GM18909 (cell line): ENCODE results near the gene PTPN12.
"Not testable (repeated sequence)": the region's sequence is repeated elsewhere in the genome, so short reads cannot be mapped to it uniquely, and the experiment has no call there.

Experiments used
- ATAC-seq: cut with Tn5 transposase; IDR thresholded peaks from one replicate; pipeline ENCODE4 v1.9.1; 2021; ENCODE audit warnings: mild to moderate bottlenecking; ENCODE audit not compliant: unreplicated experiment, poor library complexity

The PTPN12 gene

GRCh38 chr7:77537778-77538280 is 734 bp downstream of the PTPN12 start:
- ATAC-seq, result peak; percentile 18

DNA sequence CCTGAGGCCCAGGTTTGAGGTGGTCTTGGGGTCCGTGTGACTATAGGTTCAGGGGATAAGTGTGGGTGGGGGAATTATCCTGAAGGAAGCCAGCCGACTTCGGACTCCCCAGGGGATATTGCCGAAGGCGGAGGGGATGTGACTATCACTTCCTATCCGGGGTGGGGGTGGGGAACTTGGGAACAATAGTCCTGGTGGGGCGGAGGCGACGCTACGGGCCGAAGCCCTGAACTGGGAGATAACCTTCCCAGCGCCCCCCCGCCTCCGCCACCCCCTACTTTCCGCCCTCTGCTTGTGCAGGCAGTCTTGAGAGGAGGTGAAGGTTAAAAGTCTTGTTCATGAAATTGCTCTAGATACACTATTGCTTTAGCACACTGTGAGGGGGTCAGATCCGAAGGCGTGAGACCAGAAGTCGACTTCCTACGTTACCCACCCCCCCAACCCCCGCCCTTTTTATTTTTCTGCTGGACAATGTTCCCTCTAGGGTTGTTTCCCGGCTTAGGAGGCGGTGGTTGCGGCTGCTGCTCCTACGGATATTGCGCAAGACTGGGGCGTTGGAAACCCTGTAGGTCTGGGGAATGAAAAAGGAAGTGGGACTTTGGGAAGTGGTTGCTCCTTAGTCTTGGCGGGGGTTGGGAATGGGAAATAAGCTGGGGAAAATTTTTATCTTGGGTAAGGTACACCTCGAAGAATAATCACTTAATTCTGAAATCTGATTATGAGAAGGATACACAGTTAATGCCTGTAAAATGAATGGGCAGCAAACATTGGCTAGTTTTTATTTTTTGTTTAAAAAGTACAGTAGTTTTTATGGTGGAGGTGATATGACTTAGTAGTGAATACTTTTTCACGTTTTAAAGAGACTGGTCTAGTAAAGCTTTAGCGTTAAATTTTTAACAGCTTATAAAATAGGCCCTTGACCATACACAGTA is 1.5 kb downstream of the PTPN12 start:
- no peak for ATAC-seq

- ATAC-seq, result no peak
Observed at GRCh38 chr7:77540402-77540822, 3.3 kb downstream of the PTPN12 start.

GRCh38 chr7:77540993-77541392 is 3.9 kb downstream of the PTPN12 start:
- not testable (repeated sequence) for ATAC-seq

DNA sequence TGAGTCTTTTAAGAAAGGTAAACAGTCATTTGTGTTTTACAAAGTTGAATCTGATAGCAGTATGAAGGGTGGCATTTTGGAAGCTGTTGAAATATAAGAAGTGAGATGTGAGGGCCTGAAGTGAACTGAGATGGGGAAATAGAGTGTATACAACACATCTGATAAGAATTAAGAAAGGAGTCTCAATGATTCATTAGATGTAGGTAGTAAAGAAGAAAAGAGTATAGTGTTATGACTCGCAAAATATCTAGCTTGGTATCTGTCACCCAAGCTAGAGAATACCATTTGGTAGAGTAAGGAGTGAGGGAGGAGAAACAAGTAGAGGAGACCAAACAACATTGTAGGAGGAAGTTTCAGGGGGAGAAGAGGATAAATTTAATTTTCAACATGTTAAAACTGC is 5.3 kb downstream of the PTPN12 start:
- ATAC-seq, result no peak

DNA sequence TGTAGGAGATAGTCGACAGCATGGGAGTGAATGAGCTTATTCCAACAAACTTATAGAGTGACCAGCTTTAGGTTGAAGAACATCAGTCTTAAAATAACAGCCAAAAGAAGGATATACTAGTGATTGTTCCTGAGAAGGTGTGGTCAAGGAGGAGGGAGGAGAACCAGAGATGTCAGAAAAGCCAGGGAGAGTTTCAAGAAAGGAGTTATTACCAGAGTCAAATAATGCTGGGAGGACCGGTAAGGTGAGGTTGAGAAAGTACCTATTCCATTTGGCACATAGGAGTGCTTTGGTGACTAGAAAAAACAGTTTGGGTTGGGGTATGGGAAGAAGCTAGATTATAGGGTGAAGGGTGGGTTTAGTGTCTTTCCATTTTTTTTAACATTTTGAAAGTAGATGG is 5.8 kb downstream of the PTPN12 start:
- ATAC-seq, result no peak

- no peak for ATAC-seq
Observed at GRCh38 chr7:77543910-77544309, 6.8 kb downstream of the PTPN12 start.

GRCh38 chr7:77544518-77544917 is 7.4 kb downstream of the PTPN12 start:
- ATAC-seq, result no peak

DNA sequence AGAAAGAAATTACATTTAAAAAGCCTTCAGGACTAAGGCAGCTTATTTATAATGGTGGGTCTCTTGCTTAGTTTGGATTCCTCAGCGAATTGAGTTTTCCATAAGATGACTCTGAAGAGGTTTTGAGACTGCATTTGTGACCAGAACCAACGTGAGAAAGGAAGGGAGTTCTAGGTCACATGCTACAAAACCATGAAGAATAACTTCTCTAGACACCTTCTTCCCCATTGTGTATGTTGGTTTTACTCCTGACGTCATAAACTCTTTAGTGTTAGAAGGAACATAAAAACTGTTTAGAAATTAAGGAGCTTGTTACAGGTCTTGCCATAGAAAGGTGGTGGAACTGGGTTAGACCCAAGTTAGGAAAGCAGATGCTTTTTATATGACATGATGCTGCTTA is 11.1 kb downstream of the PTPN12 start:
- ATAC-seq, result no peak

- ATAC-seq, result no peak
Observed at GRCh38 chr7:77549106-77549870, 12.2 kb downstream of the PTPN12 start.

- no peak for ATAC-seq
Observed at GRCh38 chr7:77550586-77550985, 13.5 kb downstream of the PTPN12 start.

DNA sequence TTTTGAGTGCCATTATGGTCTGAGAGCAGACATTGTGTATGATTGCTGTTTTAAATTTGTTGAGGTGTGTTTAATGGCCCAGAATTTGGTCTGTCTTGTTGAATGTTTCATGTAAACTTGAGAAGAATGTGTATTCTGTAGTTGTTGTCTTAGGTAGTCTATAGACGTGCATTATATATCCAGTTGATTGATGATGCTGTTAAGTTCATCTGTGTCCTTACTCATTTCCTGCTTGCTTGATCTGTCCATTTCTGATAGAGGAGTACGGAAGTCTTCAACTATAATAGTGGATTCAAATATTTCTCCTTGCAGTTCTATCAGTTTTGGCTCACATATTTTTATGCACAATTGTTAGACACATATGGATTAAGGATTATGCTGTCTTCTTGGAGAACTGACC is 16.0 kb downstream of the PTPN12 start:
- ATAC-seq, result no peak

- ATAC-seq, result no peak
Observed at GRCh38 chr7:77558284-77558967, 21.3 kb downstream of the PTPN12 start.

- peak; percentile 93 for ATAC-seq
Observed at GRCh38 chr7:77561352-77561751, 24.3 kb downstream of the PTPN12 start.

- ATAC-seq, result no peak
Observed at GRCh38 chr7:77563275-77563674, 26.2 kb downstream of the PTPN12 start.

- ATAC-seq, result no peak
Observed at GRCh38 chr7:77565917-77566316, 28.8 kb downstream of the PTPN12 start.

DNA sequence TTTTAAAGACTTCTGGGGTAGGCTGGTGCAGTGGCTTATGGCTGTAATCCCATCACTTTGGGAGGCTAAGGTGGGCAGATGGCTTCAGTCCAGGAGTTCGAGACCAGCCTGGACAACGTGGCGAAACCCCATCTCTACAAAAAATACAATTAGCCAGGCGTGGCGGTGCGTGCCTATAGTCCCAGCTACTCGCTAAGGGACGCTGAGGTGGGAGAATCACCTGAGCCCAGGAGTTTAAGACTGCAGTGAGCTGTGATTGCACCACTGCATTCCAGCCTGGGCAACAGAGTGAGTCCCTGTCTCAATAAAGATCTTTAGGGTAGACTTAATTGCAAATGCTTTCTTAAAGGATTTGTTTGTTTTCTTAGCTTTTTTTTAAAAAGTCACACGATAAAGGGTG is 29.3 kb downstream of the PTPN12 start:
- no peak for ATAC-seq

DNA sequence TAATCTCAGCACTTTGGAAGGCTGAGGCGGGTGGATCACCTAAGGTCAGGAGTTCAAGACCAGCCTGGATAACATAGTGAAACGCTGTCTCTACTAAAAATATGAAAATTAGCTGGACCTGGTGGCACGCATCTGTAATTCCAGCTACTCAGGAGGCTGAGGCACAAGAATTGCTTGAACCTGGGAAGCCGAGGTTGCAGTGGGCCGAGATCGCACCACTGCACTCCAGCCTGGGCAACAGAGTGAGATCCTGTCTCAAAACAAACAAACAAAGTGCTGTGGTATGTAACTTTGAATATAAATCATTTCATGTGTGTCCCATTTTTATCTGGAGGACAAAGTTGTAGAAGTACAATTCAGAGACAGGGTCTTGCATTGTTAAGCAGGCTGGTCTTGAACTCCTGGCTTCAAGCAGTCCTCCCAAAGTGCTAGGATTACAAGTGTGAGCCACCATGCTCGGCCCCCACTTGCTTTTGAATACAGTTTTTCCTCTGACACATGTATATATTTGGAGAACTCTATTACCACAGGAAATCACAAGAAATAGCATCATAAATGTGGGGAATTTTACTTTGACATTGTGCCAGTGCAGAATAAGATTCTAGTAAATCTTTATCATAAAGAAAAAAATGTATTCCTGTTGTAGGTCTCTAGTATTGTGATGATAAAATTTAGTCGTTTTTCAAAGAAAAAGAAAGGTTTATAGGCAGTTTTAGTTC is 32.6 kb downstream of the PTPN12 start:
- ATAC-seq, result no peak

DNA sequence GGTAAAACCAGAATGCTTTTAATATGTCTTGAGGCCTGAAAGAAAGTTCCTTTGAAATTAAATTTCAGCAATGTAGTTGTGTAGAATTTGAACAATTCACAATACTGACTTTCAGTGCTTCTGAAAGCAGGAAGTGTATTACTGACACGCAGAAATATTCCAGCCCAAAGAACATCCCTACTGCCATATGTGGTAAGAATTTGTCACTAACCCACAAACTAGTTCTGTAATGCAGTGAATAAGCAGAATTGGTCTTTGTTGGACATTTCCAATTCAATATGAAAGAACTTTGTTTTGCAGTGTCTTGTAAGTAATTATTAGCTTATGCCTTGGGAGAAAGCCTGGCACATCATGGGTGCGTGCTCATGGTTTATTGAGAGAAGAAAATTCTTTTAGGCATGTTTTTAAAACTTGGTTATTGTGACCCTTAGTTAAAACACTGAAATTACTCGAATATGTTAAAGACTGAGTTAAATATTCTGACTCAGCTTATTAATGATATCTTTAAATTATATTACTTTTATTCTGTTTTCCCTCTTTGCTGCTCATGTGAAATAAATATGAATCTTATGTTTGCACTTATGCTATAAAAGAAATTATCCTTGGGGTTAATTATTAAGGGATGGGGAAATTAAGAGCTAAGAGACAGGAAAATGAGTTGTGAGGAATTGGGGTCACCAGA is 33.4 kb downstream of the PTPN12 start:
- ATAC-seq, result no peak
